GM12801 (cell line): ENCODE measurements around the gene GRK5.

Source experiments
- CTCF ChIP-seq: IDR thresholded peaks from one replicate; pipeline ENCODE4 v1.5.1; 2011; ENCODE audit warnings: control low read depth; ENCODE audit not compliant: insufficient read length; ENCODE audit errors: extremely low read depth

GRK5 gene

GRCh38 chr10:119227825-119228224, 20.5 kb downstream of the GRK5 start:
- TF ChIP-seq CTCF, result no peak

DNA sequence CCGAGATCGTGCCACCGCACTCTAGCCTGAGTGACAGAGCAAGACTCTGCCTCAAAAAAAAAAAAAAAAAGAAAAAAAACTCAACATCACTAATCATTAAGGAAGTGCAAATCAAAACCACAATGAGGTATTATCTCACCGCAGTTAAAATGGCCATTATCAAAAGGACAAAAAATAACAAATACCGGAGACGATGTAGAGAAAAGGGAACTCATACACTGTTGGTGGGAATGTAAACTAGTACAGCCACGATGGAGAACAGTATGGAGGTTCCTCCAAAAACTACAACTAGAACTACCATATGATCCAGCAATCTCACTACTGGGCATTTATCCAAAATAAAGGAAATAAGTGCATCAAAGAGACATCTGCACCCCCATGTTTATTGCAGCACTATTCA, 24.3 kb downstream of the GRK5 start:
- no peak for TF ChIP-seq CTCF

- TF ChIP-seq CTCF, result no peak
These were observed 25.9 kb downstream of the GRK5 start for GRCh38 chr10:119233123-119233820.

DNA sequence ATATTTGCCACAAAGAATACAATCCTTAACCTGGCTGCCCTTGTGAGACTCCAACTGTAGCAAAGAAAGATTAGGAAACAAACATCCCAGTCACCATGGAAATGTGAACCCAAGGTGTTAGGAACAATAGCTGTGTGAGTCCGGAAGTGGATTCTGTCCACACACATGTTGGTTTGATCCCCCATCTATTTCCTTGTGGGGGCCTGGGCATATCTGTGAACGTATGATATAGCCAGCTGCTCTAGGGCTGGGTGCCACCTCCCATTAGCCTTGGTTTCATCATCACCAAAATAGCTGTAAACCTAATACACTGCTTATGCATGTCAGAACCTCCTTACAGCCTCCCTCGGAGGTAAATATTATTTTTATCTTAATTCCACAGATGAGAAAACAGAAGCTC, 26.4 kb downstream of the GRK5 start:
- no peak for TF ChIP-seq CTCF

- no peak for TF ChIP-seq CTCF
These were observed 28.0 kb downstream of the GRK5 start for GRCh38 chr10:119235356-119235755.

DNA sequence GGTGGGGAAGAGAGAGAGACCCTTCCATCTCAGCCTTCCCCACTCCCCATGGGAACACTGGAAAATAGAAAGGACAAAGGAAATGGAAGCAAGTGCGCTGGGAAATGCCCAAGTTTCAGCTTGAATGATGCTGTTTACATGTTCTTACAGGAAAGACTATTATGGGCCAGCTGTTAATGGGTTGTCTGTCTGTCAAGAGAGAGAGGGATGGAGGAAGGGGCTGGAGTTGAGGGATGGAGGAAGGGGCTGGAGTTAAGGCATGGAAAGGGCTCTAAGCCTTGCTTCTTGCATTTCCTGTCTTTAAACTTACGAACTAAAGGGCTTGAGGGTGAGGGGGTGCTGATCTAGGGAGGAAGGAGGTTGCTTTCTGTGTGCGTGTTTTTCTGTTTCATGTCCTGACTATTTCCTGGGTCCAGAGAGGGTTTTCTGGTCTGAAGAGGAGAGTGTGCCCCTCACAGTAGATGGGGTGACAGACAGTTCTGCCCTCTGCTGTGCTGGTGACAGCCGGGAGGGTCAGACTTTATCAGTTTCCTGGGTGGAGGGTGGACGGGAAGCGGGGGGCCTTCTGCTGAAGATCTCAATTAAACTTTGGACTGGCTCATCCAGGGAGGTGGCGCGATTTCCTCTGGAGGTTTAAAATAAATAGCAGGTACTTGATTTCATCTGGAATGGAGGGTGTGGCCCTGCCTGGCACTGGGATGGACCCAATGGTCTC, 30.5 kb downstream of the GRK5 start:
- no peak for TF ChIP-seq CTCF

- no peak for TF ChIP-seq CTCF
These were observed 31.2 kb downstream of the GRK5 start for GRCh38 chr10:119238577-119238976.
